Neural crest cell (in vitro differentiated cells): Measurements from ENCODE around the gene PUM1. TPM values are rescaled to one million over a fixed set of nuclear protein-coding genes. Genes with fewer than 3 reads are reported as not detected.
"Not testable (repeated sequence)": the region's sequence is repeated elsewhere in the genome, so short reads cannot be mapped to it uniquely, and the experiment has no call there.

Source experiments
- DNase-seq: peaks from one replicate; pipeline ENCODE4 v3.0.0; 2021; ENCODE audit warnings: low read depth, mixed read lengths, low spot score
- H3K27ac Mint-ChIP-seq: one replicate; pipeline ENCODE4 v1.8.0; 2021; ENCODE audit warnings: mild to moderate bottlenecking, mixed read lengths; ENCODE audit not compliant: unreplicated experiment
- H3K27me3 Mint-ChIP-seq: 2 replicates; pipeline ENCODE4 v1.8.0; 2021; ENCODE audit warnings: low read depth, mild to moderate bottlenecking, mixed read lengths
- H3K36me3 Mint-ChIP-seq: 2 replicates; pipeline ENCODE4 v1.8.0; 2021; ENCODE audit warnings: low read depth, mild to moderate bottlenecking, mixed read lengths
- H3K4me1 Mint-ChIP-seq: 2 replicates; pipeline ENCODE4 v1.8.0; 2021; ENCODE audit warnings: mixed read lengths
- H3K4me3 Mint-ChIP-seq: one replicate; pipeline ENCODE4 v1.8.0; 2021; ENCODE audit warnings: mild to moderate bottlenecking, mixed read lengths
- H3K9me3 Mint-ChIP-seq: 2 replicates; pipeline ENCODE4 v1.8.0; 2021; ENCODE audit warnings: mixed read lengths
- total RNA-seq: library from RNA; stranded (reverse); gene quantifications from 2 replicates; pipeline ENCODE4 v1.2.1, GENCODE V29; 2021
- TF ChIP-seq, protein P1 (sequence below): fragments of 200-600 bp; sonication (generic); conservative IDR thresholded peaks from 2 replicates; pipeline ENCODE4 v1.5.0; 2021; ENCODE audit warnings: antibody characterized with exemption, mild to moderate bottlenecking

Gene PUM1
- total RNA-seq, 1 donor from 2014 or later, result 164 TPM

DNA sequence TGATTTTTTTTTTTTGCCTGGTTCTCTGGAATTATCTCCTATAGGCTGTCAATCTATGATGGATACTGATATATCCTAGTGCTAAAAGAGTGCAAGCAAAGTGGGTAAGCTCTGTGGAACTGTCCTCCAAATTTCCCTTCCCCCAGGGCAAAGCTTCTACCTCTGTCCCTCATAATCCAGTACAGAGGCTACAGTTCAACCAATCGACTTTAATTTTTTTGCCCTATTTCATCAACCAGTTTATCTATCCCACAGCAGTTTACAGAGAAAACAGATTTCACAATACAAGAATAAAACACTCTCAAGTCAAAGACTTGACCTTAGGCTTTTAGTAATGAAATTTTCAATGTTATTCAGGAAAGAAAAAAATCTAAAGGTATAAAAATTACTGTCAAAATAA, 13.9 kb downstream of the PUM1 start:
- TF ChIP-seq, protein P1, sequence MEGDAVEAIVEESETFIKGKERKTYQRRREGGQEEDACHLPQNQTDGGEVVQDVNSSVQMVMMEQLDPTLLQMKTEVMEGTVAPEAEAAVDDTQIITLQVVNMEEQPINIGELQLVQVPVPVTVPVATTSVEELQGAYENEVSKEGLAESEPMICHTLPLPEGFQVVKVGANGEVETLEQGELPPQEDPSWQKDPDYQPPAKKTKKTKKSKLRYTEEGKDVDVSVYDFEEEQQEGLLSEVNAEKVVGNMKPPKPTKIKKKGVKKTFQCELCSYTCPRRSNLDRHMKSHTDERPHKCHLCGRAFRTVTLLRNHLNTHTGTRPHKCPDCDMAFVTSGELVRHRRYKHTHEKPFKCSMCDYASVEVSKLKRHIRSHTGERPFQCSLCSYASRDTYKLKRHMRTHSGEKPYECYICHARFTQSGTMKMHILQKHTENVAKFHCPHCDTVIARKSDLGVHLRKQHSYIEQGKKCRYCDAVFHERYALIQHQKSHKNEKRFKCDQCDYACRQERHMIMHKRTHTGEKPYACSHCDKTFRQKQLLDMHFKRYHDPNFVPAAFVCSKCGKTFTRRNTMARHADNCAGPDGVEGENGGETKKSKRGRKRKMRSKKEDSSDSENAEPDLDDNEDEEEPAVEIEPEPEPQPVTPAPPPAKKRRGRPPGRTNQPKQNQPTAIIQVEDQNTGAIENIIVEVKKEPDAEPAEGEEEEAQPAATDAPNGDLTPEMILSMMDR, result no peak
- Mint-ChIP-seq H3K27ac (no peak overlapping the region), H3K4me1 (peaks cover 32% of the 10 kb centered on the region), H3K4me3 (no peak overlapping the region), H3K9me3 (no peaks in the 10 kb centered on the region), H3K27me3 (no peaks in the 10 kb centered on the region), H3K36me3 (peaks cover 13% of the 10 kb centered on the region)
- DNase-seq, result no peak

DNA sequence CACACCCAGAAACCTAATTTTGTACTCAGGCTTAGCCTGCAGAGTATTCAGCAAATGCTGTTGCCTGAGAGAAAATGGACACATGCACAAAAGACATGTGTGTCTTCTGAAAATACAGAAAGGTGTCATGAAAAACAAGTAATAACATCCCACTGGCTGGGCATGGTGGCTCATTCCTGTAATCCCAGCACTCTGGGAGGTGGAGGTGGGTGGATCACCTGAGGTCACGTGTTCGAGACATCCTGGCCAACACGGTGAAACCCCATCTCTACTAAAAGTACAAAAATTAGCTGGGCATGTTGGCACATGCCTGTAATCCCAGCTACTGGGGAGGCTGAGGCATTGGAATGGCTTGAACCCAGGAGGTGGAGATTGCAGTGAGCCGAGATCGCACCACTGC, 18.0 kb downstream of the PUM1 start:
- DNase-seq, H3K9me3 Mint-ChIP-seq, H3K27ac Mint-ChIP-seq, H3K4me3 Mint-ChIP-seq, H3K27me3 Mint-ChIP-seq: not testable (repeated sequence)
- Mint-ChIP-seq H3K36me3 (peaks cover 11% of the 10 kb centered on the region), H3K4me1 (peaks cover 21% of the 10 kb centered on the region)

DNA sequence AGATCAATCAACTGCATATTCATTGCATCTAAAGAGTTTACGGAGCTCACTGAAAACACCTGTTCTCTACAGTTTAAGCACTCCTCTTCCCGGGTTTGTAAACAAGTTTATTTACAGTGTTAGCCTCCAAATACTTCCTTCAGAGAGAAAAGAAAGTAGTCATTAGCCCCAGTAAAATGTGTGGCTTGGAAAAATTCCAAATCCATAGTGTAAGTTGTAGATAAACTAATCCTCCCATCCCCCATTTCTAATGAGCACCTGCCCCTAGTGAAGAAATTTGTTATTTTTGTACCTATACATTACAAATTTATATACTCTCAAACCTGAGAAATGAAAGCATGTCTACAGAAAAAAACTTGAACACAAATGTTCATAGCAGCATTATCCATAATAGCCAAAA, 21.9 kb downstream of the PUM1 start:
- no peak overlapping the region for H3K27ac Mint-ChIP-seq
- DNase-seq, result no peak
- peaks cover 15% of the 10 kb centered on the region for H3K4me1 Mint-ChIP-seq
- H3K27me3 Mint-ChIP-seq, result no peaks in the 10 kb centered on the region
- TF ChIP-seq, protein P1, result no peak
- no peak overlapping the region for H3K4me3 Mint-ChIP-seq
- no peaks in the 10 kb centered on the region for H3K9me3 Mint-ChIP-seq
- peaks cover 10% of the 10 kb centered on the region for H3K36me3 Mint-ChIP-seq

DNA sequence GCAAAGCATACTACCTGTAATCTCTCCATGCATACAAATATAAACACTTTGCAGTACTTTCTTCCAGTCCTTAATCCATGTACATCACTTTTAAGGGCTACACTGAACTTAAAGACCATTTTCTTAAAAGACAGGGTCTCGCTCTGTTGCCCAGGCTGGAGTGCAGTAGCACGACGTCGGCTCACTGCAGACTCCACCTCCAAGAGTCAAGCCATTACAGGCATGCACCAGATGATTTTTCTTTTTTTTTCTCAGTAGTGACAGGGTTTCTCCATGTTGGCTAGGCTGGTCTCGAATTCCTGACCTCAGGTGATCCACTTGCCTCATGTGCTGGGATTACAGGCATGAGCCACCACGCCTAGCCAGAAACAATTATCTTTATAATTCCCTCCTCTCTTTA, 22.9 kb downstream of the PUM1 start:
- Mint-ChIP-seq H3K27me3 (no peaks in the 10 kb centered on the region), H3K27ac (no peak overlapping the region), H3K4me1 (peaks cover 15% of the 10 kb centered on the region), H3K9me3 (no peaks in the 10 kb centered on the region), H3K4me3 (no peak overlapping the region), H3K36me3 (peaks cover 10% of the 10 kb centered on the region)
- no peak for DNase-seq
- TF ChIP-seq, protein P1, result no peak

DNA sequence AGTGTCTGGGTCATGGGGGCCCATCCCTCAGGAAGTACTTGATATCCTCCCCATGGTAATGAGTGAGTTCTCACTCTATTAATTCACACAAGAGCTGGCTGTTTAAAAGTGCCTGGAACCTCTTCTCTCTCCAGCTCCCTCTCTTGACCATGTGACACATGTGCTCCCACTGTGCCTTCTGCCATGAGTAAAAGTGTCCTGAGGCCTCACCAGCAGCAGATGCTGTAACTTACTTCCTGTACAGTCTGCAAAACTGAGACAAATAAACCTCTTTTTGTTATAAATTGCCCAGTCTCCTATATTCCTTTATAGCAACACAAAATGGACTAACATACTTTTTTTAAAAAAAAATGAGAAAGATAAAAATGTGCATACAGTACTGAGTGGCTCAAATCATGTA, 24.0 kb downstream of the PUM1 start:
- H3K4me1 Mint-ChIP-seq, result peaks cover 17% of the 10 kb centered on the region
- no peak overlapping the region for H3K4me3 Mint-ChIP-seq
- no peak for DNase-seq
- no peaks in the 10 kb centered on the region for H3K27me3 Mint-ChIP-seq
- H3K27ac Mint-ChIP-seq, result no peak overlapping the region
- peaks cover 10% of the 10 kb centered on the region for H3K36me3 Mint-ChIP-seq
- no peaks in the 10 kb centered on the region for H3K9me3 Mint-ChIP-seq
- TF ChIP-seq, protein P1, result no peak

DNA sequence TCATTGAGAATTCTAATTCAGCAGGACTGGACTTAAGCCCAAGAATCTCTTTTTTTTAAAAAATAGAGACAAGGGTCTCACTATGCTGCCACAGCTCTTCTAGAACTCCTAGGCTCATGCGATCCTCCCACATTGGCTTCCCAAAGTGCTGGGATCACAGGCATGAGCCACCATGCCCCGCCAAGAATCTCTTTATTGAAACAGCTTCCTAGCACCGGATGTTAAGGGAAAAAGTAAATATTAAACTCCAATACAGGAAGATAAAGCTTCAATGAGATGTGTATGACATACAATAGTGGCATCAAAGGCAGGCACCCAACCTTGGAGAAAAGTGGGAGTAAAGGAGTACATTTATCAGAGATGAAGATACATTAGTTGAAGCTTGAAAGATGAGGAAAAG, 25.5 kb downstream of the PUM1 start:
- no peak overlapping the region for H3K27ac Mint-ChIP-seq
- H3K4me3 Mint-ChIP-seq, result no peak overlapping the region
- TF ChIP-seq, protein P1, result no peak
- no peaks in the 10 kb centered on the region for H3K9me3 Mint-ChIP-seq
- no peaks in the 10 kb centered on the region for H3K27me3 Mint-ChIP-seq
- H3K4me1 Mint-ChIP-seq, result peaks cover 18% of the 10 kb centered on the region
- peaks cover 10% of the 10 kb centered on the region for H3K36me3 Mint-ChIP-seq
- DNase-seq, result no peak

DNA sequence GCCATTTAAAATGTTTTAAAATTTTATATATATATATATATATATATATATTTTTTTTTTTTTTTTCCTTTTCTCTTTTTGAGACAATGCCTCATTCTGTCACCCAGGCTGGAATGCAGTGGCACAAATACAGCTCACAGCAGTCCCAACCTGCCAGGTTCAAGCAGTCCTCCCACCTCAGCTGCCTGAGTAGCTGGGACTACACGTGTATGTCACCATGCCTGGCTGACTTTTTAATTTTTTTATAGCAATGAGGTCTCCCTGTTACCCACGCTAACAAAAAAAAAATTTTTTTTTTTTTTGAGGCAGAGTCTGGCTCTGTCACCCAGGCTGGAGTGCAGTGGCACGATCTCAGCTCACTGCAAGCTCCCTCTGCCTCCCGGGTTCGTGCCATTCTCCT, 26.6 kb downstream of the PUM1 start:
- peaks cover 18% of the 10 kb centered on the region for H3K4me1 Mint-ChIP-seq
- DNase-seq, H3K9me3 Mint-ChIP-seq, H3K36me3 Mint-ChIP-seq, H3K27me3 Mint-ChIP-seq, H3K27ac Mint-ChIP-seq, H3K4me3 Mint-ChIP-seq: not testable (repeated sequence)
